Suppressor macrophage treated with lipopolysaccharide for 1 hour (primary cell): Measurements from ENCODE around the gene CEACAM21.

ENCODE experiments used
- DNase-seq, 3 donors: peaks; one replicate each; pipeline ENCODE4 v3.0.0-alpha.2; 2020 to 2022

CEACAM21 gene

DNA sequence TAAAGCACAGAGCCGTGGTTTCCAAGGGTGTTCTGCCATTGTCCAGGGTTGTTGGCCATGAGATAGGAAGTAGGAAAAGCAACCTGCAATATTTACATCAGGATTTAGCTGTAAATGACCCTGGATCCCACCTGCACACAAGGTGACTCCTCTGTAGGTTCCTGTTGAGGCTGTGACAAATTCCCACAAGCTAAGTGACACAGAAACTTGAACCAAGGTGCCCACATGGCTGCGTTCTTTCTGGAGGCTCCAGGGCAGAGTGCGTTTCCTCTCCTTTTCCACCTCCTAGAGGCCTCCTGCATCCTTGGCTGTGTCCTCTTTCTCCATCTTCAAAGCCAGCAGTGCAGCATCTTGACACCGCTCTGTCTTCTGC is 11.9 kb downstream of the CEACAM21 start:
- DNase-seq, result no peak

GRCh38 chr19:41588497-41589209 is 12.7 kb downstream of the CEACAM21 start:
- peak in 2 of 3 donors; percentile 37 to 45 for DNase-seq

GRCh38 chr19:41589371-41589770 is 13.4 kb downstream of the CEACAM21 start:
- no peak for DNase-seq

DNA sequence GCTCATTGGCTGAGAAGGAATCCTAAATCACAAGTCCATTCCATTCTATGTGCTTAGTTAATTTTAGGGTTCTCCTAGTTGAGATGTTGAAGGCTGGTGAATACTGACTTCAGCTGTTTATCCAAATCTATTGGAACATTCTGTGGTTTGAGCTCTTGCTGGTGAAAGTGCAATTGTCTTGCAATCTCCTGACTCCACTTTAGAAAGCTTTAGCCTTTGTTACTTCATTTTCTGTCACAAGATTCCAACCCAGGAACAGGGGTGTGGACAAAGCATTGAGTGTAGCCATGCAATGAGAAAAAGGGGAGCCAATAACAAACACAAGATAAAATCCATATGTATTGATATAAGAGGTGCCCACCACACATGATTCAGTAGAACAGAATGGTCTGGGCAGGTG is 15.0 kb downstream of the CEACAM21 start:
- no peak for DNase-seq

DNA sequence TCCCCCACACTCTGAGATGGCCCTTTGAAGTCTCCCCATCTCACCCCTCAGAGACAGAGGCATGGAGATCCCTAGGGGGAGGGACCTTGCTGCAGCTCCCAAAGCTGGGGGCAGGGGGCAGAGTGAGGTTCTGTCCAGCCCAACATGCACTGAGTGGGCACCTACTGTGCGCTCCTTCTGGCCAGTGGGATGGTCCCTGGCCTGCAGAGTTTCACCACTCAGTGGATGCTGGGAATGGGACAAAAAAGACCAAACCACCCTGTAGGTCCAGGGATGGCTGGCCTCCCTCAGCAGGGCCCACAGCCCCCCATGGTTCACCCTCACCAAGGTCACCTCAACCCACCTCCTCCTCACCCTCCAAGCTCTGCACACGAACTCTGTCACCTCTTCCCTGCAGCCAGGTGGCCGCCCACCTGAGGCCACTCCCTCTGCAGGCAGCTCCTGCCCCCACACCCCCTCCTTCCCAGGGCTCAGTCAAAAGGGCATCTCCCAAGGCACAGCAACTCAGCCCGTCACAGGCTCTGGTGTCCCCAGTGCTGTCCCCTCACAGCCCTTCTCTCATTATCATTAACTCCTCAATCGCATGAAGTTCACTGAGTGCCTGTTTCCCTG is 16.1 kb downstream of the CEACAM21 start:
- DNase-seq, result no peak

DNA sequence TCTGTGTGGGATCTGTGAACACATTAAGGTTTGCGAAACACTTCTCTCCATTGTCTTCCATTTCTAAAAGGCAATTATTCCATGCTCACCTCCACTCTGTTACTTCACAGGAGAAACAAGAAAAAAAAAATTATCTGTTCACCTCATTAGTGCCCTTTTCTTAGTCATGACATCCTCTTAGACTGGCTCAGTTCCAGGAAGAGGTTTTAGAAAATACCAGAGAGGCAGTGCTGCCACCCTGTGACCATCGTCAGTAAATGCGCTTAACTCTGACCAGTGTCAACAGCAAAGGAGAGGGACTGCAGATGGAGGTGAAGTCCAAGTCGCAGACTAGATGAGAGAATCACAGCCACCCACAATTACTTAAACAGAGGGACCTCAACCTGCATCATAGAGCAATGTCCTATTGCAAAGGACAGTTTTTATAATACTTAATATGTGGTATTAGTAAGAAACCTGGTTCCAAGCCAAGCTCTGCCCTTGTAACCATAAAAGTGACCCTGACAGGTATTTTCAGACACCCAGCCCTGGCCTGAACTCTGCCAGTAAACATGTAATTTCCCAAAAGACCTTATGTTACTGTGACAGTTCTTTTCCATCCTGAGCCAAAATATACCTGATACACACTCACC is 19.4 kb downstream of the CEACAM21 start:
- peak; percentile 84 to 91 (median 89) for DNase-seq

DNA sequence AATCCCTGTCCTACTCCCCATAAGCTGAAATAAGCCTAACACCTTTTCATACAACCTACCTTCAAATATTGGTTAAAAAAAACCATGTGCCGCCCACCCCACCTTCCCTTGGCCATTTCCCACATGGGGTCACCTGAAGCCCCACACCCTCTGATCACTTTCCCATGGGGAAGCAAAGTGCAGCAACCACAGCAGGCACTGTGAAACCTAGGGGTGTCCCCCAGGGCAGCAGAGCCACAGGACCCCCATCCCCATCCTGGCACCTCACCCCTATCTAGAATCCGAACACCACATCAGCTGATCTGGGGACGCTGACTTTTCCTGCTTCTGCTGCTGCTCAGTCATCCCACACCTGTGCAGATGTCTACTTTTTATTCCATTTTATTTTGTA is 19.9 kb downstream of the CEACAM21 start:
- no peak for DNase-seq

- peak; percentile 81 to 83 (median 81) for DNase-seq
Measured at GRCh38 chr19:41597600-41598041, 21.7 kb downstream of the CEACAM21 start.

- DNase-seq, result no peak
Measured at GRCh38 chr19:41599175-41599966, 23.4 kb downstream of the CEACAM21 start.

GRCh38 chr19:41601771-41602170 is 25.8 kb downstream of the CEACAM21 start:
- no peak for DNase-seq

- DNase-seq, result no peak
Measured at GRCh38 chr19:41604831-41605230, 28.9 kb downstream of the CEACAM21 start.

DNA sequence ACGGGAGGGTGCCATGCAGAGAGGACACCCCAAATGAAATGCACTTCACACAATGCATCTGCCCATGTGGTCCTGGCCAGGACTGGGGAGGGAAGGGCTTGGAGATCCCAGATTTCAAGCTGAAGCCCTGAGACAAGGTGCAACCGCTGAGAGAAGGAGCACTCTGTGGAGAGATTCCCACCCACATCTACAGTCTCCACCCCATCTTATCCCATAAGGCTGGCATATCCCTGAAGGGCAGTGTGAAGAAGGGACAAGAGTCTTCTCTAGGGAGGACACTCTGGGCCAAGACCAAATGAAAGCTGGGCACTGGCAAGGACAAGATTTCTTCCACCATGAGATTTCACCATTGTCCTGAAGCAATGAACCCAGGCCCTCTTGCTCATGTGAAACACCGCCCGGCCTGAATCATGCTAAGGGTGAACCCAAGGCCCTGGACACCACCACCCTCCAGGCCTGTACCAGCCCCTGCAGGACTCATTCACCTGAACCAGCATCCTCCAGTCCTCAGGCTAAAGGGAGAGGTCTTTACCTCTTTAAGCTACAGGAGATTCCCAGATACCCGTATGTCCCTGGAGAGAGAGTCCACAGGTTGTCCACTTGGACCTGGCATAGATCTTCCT is 30.4 kb downstream of the CEACAM21 start:
- DNase-seq, result no peak

DNA sequence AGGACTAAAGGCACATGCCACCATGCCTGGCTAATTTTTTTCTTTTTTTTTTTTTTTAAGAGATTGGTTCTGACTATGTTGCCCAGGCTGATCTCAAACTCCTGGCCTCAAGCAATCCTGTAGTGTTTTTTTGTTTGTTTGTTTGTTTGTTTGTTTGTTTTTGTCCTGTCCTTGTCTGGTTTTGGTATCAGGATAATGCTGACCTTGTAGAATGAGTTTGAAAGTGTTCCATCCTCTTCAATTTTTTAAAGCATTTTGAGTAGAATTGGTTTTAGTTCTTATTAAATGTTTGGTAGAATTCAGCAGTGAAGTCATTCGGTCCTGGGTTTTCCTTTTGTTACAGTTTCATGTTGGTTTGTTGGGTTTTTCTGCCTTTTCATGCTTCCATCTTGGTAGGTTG is 31.7 kb downstream of the CEACAM21 start:
- no peak for DNase-seq

DNA sequence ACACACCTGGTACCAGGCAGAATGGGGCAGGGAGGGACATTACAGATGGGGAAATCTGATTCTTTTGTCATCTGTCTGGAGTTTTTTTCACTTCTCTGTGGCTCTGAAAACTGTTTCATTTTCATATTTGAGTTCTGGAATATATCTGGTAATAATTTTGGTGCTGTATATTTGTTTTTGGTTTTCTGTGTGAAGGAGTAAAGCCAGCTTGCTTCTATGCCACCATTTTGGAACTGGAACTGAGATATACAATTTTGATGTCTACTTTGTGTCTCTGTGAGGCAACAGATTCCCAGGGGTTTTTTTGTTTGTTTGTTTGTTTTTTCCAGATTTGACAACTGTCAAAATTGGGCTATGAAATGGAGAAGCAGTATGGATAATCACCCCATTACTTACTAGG is 34.8 kb downstream of the CEACAM21 start:
- DNase-seq, result no peak

- DNase-seq, result peak; percentile 33 to 64 (median 59)
Measured at GRCh38 chr19:41612483-41612882, 36.5 kb downstream of the CEACAM21 start.

GRCh38 chr19:41615207-41615606 is 39.2 kb downstream of the CEACAM21 start:
- no peak for DNase-seq

DNA sequence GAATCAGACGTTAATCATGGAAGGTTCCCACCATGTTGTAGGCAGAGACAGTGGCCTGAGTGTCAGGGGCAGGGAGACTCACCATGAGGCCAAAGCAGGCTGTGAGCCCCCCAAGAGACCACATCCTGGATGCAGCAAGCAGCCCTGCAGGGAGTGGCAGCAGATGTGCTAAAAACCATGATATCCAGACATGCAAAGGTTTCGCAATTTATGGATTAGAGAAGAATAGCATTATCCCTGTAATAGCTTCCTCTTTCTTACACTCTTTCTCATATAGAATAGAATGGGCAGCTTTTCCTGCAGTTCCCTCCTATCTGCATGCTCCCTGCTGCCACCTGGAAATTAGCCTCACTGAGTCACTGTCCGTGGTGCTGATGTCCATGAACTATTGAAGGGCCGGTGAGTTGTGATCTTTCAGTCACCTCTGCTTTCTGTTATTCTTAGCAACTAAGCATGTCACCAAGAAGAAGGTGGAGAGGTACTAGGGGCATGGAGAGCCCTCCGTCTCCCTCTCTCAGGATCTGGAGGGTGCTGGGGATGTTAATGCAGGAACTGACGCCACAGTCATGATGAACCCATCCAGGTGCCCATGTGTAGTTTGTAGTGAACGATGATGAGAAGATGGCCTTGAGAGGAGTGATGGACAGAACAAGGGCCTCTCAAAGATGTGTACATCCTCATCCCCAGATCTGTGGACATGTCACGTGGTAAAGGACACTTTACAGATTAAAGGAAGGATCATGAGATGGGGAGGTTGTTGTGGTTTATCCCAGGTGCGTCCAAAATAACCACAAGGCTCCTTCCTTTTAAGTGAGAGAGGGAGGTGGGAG is 41.0 kb downstream of the CEACAM21 start:
- DNase-seq, result peak; percentile 37 to 64 (median 54)

DNA sequence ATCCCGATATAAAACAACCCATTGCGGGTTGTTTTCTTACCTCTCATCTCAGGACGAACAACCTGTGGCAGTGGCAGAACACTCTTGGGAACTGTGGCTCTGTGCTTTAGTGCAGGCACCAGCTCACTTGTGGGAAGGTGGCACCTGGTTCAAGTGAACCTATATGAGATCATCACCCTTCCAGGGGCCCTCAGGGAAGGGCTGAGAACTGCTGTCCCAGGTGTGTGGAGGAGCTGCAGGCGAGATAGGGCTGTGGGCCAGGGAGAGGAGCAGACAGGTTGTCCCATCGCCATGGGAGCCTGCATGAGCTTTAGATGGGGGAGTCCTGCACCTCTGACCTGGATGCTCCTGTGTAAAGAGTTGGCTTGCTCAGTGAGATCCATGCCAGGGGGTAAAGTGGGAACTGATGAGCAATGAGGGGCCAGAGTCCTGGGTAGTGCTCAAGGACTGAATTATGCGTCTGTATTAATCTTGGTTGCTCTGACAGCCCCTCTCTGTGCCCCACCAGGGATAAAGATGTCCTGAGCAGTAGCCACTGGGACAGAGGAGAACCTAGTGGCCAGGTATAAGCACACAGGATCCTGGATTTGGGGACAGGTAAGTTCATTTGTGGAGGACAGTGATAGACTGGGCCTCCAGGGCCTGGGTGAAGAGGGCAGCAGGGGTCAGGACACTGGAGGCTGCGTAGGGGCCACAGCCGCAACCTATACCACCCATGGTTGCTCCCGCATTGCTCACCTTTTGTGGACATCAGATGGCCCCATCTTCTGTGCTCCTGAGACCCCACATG is 42.2 kb downstream of the CEACAM21 start:
- DNase-seq, result no peak

DNA sequence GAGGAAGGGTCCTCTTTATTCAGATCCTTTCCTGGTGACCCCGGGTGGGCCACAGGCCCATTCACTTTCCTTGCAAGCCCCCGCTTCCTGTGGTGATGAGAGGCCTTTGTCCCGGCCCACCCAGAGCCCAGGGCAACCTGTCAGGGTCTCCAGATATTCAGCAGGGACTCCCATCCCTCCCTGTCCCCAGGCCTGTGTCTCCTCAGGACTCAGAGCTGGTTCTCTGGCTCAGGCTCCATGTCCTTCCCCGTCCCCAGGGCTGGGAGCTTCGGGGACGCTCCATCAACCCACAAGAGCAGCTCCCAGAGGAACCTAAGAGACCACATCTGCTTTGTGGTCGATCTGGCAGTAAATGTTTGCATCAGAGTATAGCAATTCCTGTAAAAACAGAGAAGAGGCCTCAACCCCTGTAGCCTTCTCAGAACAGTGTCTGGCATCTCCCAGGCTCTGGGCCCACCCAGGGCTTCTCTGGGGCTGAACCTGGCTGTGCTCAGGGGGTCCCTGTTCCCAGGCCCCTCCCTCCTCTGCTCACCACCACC is 43.1 kb downstream of the CEACAM21 start:
- DNase-seq, result peak; percentile 28 to 36 (median 31)

DNA sequence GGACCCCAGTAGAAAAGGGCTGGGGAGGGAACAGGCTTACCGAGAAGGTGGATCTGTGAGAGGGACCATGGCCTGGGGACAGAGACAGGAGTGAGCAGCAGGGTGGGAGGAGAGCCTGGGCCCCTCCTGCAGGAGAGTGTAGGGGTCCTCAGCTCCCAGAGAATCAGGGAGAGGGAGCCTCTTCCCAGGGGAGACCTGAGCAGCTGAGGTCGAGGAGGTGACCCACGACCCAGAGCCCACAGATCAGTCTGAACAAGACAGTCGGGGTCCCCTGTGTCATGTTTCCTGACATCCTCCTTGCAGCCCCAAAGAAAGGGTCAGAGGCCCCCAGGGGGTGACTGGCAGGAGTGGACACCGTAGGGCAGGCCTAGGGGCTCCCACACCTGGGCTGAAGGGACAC is 44.2 kb downstream of the CEACAM21 start:
- DNase-seq, result no peak

GRCh38 chr19:41621226-41621625 is 45.3 kb downstream of the CEACAM21 start:
- no peak for DNase-seq
